HG03457 (cell line): ENCODE measurements around the gene CFL1.
A peak's percentile ranks its signal among the peaks of the same experiment; 100 is the strongest.
"Not testable (repeated sequence)": the region's sequence is repeated elsewhere in the genome, so short reads cannot be mapped to it uniquely, and the experiment has no call there.

Experiments
- ATAC-seq: cut with Tn5 transposase; IDR thresholded peaks from one replicate; pipeline ENCODE4 v1.9.1; 2021; ENCODE audit warnings: moderate number of reproducible peaks; ENCODE audit not compliant: unreplicated experiment

Gene CFL1

DNA sequence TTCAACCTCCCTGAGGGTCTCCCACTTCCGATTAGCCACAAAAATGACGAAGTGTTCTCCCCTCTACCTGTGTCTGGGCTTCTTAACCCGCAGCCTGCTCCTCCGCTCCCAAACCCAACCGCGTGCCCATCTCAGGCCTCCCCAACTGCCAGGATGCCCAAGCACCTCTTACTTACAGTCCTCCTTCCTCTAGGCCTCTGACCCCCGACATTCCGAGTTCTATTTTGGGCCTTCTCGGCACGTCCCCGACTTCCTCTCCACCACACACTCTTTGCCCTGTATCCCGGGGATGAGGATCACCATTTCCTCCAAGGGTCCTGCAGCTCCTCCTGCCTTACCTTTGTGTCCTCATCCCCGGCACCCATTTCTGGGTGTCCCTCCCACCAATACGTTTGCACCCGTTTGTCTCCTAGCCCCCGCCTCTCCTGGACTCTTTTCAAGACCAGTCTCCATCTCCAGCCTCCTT is 1.9 kb upstream of the CFL1 start:
- no peak for ATAC-seq

GRCh38 chr11:65859095-65859811 is 1.3 kb upstream of the CFL1 start:
- peak; percentile 44 for ATAC-seq

GRCh38 chr11:65858681-65859087 is 704 bp upstream of the CFL1 start:
- ATAC-seq, result no peak

- ATAC-seq, result no peak
Observed at GRCh38 chr11:65857500-65857852, 504 bp downstream of the CFL1 start.

- no peak for ATAC-seq
Observed at GRCh38 chr11:65856689-65857499, 1.1 kb downstream of the CFL1 start.

- no peak for ATAC-seq
Observed at GRCh38 chr11:65855927-65856363, 2.0 kb downstream of the CFL1 start.

DNA sequence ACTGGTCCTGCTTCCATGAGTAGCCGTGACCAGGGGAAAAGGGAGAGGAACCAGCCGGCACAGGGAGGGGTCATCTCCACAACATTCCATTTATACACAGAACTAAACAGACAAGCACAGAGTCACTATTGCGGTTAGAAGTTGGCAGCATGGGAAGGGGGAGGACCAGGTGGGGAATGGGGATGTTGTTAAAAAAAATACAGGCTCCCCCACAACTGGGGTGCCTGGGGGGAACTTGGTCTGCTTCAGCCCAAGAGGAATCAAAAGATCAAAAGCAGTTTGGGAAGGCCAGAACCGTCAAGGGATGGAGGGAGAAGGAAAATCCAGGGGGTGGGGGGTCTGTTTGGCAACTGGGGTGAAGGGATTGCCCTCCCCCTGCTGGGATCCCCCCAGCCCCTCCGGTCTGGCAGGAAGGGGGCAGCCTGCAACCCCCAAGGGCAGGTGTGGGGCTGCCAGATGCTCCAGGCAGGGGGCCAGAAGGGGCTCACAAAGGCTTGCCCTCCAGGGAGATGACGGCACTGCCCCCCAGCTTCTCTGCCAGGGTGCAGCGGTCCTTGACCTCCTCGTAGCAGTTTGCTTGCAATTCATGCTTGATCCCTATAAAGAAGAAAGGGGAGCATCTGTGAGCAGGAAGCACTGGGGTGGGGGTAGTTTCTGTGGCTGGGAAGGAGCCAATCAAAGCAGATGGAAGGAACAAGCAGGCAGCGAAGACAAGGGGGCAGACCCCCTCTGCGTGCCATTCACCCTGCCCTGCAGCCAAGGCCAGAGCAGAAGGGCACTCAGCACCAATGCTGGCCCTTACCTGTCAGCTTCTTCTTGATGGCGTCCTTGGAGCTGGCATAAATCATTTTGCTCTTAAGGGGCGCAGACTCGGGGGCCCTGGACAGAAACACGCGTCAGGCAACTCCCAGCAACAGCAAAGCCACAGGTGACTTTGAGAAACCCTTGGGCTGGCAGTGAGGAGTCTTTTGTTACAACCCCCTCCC is 2.8 kb downstream of the CFL1 start:
- no peak for ATAC-seq

DNA sequence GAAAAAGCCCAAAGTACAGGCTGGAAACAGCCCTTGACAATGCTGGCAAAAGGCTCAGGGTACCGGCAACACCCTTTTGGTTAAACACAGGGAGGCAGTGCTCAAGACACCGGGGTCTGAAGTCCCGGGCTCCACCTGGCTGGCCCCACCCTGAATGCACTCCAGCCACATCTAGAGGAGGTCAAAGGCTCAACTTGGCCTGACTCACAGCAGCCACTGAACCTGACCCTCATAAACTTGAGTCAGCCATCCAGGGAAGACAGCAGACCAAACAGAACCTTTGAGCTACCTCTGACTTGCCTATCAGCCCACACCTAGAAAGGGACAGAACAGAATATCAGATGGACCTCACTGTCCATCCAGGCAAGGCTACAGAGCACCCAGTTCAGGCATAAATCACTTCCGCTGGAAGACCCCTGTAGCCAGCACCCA is 3.8 kb downstream of the CFL1 start:
- no peak for ATAC-seq

- no peak for ATAC-seq
Observed at GRCh38 chr11:65853246-65853979, 4.6 kb downstream of the CFL1 start.

DNA sequence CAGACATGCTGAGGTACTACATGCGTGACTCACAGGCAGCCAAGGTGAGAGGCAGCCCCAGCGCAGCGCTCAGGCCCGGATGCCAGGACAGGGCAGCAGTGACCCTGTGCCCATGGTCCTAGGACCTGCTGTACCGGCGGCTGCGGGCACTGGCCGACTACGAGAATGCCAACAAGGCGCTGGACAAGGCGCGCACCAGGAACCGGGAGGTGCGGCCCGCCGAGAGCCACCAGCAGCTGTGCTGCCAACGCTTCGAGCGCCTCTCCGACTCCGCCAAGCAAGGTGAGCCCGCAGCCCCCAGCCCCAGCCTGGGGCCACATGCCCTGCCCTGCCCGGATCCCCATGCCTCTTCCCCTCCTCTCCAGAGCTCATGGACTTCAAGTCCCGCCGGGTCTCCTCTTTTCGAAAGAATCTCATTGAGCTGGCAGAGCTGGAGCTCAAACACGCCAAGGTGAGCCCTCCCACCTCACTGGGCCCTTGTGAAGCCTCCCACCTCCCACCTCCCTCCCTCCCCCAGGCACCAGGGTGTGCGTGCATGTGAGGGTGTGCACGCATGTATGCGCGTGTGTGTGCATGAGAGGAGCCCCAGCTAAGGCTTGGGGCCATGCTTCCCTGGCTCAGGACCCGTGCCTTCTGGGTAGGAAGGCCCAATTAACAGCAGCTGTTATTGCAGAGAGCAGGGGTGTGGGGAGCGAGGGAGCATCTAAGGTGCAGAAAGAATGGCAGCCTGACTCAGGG is 5.3 kb downstream of the CFL1 start:
- no peak for ATAC-seq

DNA sequence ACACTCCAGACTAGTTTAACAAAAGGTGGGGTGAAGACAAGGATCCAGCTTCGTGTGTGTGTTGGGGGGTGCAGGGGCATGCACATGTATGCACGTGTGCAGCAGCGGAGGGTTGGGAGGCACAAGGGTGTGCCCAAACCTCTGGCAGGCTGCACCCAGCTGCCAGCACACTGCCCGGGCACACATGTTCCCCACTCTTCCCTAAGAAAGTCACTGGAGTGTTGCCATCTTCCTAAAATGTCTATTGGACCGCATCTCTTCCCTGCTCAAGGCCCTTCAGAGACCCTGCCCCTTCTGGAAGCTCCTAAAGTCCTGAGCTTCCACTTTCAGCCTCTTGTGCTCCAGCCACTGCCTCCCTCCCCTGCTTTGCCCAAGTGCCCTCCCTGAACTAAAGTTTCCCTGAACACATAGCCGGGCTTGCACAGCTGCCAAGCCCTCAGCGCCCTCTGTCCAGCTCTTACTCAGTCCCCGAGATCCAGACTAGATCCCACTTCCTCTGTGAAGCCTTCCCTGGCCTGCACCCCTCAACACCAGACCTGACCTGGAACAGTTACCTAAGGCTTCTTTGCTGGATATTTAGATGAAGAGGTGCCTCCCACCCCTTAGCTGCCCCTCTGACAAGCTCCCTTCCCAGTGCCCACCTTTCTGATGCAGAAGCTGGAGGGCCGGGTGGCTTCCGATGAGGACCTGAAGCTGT is 6.0 kb downstream of the CFL1 start:
- ATAC-seq, result no peak

- no peak for ATAC-seq
Observed at GRCh38 chr11:65851083-65851579, 6.8 kb downstream of the CFL1 start.

GRCh38 chr11:65850217-65851082 is 7.5 kb downstream of the CFL1 start:
- no peak for ATAC-seq

DNA sequence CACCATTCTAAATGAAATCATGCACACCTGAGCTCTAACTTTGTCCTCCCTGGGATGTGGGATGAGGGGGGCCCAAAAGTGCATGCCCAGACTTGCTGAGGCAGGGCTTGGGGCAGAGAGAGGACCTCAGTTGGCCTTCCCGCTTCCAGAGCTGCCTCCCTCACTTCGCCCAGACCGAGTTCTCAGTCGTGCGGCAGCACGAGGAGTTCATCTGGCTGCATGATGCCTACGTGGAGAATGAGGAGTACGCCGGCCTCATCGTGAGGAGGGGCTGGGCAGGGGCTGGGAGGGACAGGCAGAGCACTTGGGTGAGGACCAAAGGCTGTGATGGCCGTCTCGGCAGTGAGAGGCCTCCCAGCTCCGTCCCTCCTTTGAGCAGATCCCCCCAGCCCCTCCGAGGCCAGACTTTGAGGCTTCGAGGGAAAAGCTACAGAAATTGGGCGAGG is 8.2 kb downstream of the CFL1 start:
- ATAC-seq, result no peak

GRCh38 chr11:65849366-65849765 is 8.6 kb downstream of the CFL1 start:
- no peak for ATAC-seq

- not testable (repeated sequence) for ATAC-seq
Observed at GRCh38 chr11:65848693-65849092, 9.3 kb downstream of the CFL1 start.

GRCh38 chr11:65847746-65848145 is 10.2 kb downstream of the CFL1 start:
- no peak for ATAC-seq
